AG08396 (cell line): ENCODE data around the gene RNU6-7.
A peak's percentile ranks its signal among the peaks of the same experiment; 100 is the strongest.

Experiments used
- DNase-seq: peaks from one replicate; pipeline ENCODE4 v3.0.0; 2012; ENCODE audit warnings: low spot score, mixed read lengths

RNU6-7 gene

DNA sequence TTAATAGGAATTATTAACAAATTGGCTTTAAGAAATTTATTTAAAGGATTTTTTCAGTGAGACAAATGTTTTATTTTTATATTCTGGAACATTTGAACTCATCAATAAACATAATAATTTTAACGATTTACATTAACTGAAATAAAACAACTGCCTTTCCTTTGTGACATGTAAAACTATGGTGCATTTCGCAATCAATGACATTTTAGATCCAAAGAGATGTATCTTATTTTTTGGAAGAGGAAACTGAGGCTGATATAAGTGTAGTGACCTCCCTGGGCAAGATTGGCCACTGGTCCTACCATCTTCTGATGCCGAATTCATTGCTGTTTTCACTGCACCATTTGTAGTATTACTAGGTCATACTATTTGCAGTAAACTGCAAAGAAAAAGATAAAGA is 3.7 kb downstream of the RNU6-7 start:
- no peak for DNase-seq

DNA sequence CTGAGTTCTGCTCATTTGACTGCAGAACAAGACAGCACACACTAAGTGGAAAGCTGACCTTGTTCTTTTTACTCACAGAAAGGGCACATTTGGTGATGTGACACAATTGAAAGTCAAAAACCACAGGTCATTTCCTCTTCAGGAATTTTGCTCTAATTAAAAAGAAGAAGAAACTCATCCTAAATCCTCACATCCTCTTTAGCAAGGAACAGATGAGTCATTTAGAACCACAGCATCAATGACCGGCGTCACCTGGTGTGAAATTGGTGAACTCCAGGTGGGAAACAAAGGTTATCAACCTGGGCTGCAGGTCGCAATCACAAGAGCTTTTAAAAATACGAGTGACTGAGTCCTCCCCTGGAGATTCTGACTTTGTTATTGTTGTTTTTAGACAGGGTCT is 4.1 kb downstream of the RNU6-7 start:
- DNase-seq, result no peak

DNA sequence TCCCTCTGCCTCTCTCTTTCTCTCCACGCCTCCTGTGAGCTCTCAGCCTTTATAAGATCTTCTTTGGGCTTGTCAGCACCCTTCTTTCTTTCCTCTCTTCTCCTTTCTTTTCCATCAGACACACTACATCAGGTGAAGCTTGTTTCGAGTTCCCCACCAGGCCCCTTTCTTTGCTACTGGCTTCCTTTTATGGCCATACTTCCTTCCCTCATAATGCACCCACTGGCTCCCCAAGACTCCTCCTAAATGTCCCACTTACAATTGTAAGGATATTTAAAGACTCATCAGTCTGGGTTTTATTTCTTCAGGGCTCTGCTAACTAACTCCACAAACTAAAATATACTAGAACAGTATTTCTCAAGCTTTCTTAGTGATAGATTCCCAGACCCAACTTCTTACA is 4.7 kb downstream of the RNU6-7 start:
- DNase-seq, result no peak

DNA sequence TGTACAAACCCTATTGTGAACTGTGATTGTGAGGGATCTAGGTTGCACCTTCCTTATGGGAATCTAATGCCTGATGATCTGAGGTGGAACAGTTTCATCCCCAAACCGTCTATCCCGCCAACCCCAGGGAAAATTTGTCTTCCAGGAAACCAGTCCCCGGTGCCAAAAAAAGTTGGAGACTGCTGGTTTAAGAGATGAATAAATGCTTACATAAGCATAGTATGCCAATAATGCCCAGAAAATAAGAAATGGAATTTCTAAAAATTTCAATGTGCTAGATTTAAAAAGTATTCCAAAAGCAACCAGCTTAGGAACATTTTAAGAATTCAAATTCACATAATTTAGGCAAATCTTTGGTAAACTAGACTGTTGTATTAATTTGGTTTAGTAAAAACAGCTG is 6.6 kb downstream of the RNU6-7 start:
- DNase-seq, result no peak

DNA sequence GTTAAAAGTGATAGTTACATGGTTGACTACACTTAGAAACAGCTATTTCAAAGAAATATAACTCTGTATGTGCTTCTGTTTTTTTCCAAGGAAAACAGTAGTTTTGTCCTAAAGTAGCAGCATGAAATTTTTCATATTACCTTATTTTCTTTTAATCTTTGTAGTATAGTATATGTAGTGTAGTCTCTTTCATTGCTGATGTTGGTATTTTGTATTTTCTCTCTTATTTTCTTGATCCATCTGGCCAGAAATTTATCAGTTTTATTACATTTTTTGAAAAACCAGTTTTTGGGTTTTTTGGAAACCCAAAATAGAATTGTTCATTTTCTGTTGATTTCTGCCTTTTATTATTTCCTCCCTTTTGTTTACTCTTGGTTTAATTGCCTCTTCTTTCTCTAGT is 7.6 kb downstream of the RNU6-7 start:
- DNase-seq, result no peak

DNA sequence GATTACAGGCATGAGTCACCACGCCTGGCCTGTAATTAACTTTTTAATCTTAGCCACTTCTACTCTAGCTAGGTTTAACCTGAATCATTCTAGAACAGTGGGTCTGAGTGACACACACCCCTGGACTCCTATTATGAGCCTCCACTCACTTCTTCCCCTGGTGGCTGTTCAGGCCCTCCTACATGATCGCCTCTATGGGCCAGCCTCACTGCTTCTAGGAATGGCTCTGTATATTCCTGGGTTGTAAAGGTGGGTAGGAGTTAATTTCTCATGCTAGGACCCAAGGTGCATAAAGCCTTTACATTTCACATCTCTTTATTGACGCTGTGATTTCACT is 9.2 kb downstream of the RNU6-7 start:
- no peak for DNase-seq

DNA sequence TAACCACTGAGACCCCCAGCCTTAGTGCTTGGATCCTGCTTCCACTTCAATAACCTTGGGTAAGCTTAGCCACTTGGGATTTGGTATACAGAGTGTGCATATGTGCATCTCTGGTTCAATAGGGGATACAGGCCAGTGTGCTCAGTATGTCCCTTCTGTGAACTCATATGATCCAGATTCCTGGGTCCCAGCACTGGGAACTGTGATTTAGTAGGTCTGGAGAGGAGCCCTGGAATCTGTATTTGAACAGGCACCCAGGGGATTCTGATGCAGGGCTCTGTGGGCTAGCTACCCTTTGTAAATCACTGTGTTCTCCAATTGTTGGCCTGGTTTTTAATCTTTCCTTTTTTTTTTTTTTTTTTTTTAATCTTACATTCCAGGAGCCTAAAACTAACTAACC is 11.0 kb downstream of the RNU6-7 start:
- DNase-seq, result no peak

DNA sequence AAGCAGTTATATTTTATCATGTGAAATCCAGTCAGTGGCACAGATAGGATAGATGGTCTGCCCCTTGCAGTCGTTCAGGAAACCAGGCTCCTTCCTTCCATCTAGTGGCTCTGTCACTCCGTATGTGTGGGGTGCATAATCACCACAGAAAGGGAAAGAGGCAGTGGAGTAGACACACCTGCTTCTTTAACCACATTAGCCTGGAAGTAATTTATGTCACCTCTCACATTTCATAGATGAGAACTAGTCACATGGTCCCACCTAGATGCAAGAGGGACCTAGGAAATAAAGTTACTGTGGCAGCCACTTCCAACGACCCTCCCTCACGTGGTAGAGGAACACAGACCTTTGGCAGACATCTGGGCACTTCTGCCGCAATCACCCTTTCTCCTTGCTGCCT is 15.5 kb downstream of the RNU6-7 start:
- no peak for DNase-seq

DNA sequence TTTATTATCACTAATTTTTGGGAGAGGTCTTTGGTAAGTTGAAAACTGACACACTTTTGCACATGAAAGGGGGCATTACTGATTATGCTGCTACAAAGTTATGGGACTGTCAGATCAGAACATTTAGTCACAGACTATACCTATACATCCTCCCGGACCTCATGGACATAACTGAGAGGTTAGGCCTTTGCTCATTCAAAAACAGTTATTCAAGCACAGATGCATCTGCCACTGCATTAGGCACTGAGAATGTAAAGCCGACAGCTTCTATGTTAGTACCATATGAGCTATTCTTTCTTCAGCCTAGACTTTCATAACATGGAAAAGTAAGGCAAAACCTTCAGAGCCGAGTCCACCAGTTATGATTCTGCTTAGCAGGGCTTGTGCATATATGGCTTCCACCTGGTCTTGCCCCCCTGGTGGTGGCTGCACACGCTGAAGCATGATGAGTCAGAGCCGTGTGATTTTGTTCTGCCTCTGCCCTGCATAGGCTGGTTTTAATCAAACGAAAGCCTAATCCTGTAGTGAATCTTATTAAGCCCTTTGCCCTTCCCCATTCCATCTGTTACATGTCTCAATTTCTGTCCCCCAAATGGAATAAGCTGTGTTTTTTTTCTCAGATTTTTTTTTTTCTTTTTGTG is 23.0 kb downstream of the RNU6-7 start:
- peak; percentile 37 for DNase-seq

DNA sequence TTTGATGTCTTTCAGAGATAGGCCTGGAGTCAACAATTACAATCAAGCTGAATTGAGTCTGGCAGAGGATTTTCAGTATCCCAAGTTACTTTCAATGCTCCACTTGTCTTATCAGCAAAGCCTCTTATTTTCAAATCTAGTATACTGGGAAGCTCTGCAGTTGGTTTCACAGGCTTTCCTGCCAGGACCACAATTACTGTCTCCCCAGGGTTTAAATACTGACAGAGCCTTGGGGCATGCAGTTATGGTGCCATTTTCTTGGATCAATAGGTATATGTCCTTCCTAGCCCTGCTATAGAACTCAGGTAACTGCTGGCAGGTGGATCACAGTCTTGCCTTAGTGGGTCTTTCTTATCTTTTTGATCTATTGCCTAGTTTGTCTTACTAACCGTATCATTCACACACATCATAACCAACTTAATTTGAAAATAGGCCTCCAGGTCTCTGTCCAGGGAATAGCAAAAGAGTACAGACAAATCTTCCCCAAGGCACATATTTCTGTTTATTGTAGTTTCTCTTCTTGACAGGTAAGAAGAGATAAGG is 23.6 kb downstream of the RNU6-7 start:
- no peak for DNase-seq

DNA sequence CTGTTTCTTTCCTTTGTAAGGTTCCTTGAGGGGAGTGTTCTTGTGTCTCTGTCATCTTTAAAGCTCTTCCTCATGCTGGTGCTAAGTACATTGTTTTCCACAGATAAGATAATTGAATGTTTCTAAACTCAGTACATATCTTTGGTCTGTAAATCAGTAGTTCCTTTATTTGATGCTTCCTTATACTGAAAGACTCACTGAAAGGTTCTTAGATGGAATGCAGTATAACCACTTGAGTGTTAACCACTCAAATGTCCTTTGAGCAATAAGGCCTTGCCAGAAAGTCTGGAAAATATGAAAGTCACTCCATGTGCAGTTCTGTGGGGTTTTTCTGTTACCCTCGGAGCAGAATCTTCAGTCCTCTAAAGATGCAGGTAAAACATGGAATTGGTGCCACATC is 24.2 kb downstream of the RNU6-7 start:
- no peak for DNase-seq

DNA sequence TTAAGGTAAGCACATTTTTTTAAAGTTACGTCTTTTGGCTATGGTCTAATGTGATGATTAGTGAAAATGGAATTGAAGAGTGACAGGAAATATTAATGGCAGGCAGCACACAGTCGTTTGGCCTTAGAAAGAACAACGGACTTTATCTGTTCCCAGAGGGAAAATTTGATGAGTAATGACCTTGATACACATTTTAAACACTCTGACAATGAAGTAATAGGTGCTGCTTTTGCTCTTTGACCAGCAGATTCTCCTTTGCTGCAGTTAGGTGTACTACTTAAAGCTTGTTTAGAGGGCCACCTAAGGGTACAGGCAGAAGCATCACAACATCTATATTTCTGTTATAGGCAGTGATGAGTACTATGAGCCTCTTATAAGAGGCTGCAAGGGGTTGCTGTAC is 28.3 kb downstream of the RNU6-7 start:
- DNase-seq, result no peak

DNA sequence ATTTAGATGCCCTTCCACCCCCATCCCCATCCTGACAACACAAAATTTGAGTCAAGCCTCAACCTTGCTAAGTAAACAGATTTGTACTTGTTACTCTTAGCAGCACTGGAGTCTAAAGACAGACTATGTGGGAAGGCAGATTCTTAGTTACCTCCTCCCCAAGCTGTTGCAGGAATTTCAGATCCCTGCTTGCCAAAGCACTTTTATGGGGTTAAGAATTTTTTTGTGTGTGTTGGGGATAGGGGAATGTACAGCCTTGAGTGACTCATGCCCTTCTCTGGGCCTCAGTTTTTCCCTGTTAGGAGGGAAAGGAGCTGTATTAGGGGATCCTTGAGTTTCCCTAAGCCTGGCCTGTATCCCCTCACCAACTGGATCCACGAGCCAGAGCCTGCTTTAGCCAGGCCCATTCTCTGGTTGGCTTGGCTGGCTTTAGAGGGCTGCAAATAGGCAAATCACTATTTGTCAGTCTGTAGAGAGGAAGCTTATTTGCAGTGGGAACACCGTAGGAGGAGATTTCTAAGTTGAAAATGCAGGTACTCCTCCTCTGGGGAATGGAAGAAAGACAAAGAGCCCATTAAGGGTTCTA is 28.9 kb downstream of the RNU6-7 start:
- DNase-seq, result peak; percentile 50

DNA sequence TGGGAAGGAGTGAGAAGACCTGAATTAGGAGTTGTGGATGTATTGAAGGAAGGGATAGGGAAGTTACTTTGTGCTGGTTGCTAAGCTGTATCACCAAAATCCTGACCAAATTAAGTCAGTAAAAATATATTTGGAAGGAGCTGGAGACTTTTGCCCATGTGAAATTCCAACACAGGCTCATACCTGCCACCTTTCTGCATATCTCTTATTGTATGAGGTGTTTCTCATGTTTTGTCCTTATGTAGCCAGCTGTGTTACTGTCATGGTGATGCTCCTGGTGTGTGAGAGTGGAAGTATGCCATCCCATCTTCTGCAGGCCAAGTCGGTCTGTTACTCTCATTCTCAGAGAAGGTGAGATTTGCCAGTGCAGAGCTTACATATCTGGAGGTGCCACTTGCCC is 30.6 kb downstream of the RNU6-7 start:
- DNase-seq, result no peak

DNA sequence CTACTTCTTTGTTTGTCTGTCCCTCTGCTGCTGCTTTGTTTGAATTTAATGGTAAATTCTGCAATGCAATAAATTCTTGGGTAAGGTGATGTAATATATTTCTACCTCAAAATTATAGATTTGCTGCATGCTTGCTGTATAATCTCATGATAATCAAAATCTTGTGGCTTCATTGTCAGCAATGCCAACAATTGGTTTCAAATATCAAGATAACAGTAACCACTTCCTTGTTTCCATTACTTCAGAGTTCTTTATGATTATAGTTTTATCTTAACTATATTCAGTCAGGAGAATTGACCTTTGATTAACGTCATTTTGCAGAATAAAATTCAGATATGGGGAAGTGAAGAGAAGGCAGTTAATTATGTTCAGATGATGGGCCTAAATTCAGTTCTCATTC is 31.4 kb downstream of the RNU6-7 start:
- no peak for DNase-seq

DNA sequence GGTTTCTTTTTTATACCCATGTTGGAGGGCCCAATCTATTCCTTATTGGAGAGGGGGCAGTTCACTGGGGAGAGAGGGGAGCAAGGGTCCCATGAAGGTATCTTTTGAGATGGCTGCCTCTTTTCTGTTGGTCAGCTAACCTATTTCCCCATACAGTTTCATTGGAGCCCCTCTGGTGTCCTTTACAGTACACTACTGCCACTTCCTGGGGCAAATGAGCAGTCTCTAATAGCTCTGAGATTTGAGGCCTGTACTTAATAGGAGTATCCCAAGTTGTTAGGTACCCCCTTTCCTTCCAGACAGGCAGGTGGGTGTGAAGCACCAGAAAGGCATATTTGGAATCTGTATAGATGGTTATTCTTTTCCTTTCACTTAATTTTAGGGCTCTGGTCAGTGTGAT is 42.6 kb downstream of the RNU6-7 start:
- DNase-seq, result no peak

DNA sequence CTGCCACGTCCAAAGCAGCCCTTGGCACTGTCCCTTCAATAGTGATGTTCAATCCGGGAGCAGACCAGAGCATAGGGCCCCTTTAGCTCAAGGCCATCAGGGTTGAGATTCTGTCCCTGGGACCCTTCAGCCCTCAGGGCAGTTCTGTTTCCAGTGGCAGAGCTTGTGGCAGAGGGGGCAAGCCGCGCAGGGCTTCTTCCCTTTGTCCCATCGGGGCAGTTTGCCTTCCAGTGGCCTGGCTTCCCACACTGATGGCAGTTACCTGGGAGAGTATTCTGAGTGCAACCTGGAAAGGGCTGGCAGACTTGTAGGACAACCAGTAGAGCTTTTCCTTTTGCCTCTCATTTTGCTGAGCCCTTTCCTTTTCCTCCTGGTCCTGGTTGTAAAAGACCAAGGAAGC is 44.9 kb downstream of the RNU6-7 start:
- DNase-seq, result no peak

DNA sequence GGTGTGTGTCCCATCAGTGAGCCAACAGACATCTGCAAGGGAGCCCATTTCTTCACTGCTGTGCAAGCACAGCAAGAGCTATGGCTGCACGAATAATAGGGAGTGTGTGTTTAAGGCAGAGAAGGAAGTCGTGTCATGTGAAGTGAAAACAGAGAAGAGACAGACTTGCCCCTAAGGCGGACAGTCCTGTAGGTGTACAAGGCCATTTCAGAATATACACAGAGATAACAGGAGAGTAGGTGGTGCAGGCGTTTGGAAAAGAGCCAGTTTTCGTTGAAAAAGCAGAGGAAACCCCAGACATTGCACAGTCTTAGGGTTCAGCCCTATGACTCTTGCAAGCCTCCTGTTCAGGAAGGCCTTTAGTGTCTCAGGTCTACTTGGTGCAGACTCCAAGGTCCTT is 47.5 kb downstream of the RNU6-7 start:
- no peak for DNase-seq

DNA sequence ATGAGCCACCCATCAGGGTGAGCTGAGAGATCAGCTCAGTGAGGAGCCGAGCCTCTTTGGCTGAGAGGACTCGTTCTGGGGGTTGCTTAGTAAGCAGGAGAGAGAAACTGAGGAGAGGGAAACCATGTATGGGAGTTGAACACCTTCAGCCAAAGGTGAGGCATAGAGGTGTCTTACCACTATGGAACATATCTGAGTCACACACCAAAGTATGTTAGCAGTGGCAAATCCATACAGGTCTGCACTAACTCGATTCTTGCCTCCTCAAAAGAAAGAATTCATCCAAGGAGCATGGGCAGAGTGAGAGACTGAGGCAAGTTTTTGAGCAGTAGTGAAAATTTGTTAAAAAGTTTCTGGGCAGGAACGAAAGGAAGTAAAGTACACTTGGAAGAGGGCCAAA is 47.9 kb downstream of the RNU6-7 start:
- DNase-seq, result no peak

DNA sequence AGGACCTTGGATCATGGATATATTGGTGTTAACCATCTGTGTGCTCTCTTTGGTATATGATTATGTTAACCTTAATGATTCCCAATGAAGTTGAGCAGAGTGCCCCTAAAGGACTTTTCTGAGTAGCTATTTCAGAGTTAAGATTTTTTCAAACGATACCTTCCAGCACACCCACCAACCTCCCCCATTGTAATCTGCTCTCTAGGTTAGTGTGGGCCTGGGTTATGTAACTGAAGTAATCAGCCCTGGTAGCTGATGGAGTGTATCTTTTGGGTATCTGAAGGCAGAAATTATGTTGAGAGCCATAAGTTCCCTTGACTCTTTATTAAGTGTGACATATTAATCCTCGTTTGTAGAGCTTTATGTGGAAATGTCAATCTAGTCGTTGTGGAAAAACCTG is 48.8 kb downstream of the RNU6-7 start:
- no peak for DNase-seq

DNA sequence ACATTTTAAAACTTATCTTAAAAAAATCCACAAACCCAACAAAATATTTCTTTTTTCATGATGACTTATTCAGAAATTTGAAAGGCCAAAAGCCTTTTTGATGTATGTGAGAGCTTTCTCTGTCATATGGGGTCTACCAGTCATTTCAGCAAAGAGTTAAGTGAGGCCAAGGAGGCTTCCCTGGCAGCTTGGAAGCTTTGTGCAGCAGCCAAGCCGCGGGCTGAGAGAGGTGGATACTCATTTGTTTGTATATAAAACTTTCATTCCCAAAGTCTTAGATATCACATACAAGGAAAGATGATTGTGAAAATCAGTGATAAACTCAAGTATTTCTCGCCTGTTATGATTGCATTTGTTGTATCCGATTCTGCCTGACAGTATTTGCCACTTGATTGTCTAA is 49.7 kb downstream of the RNU6-7 start:
- no peak for DNase-seq
